ENCODE measurements around the gene CACNG4.

- TF ChIP-seq CTCF (IDR thresholded peaks at IDR 0.05) (peak; percentile 5; the same call in 1 of the 2 replicates), POLR2AphosphoS5 (IDR thresholded peaks at IDR 0.05; ENCODE audit: low read depth, low read length) (no peak), SIN3A (IDR thresholded peaks at IDR 0.05; ENCODE audit: borderline replicate concordance, insufficient read depth, low read depth, low read length) (no peak)
These were observed 117.6 kb downstream of the CACNG4 start for GRCh38 chr17:67082107-67082506.

All from Panc1 (cell line).